SK-N-SH treated with all-trans-retinoic acid at 6 μM for 48 hours (cell line): ENCODE results near the gene HSBP1L1.

Experiments used
- ATAC-seq: fragments of 200-7000 bp; cut with Tn5 transposase; 3 replicates; pipeline ENCODE4 v1.9.1; 2020; ENCODE audit warnings: mild to moderate bottlenecking, moderate library complexity
- BACH2 ChIP-seq: fragments of 250-450 bp; sonication (Bioruptor Pico); IDR thresholded peaks from 2 replicates; pipeline ENCODE4 v1.9.0; 2021; ENCODE audit warnings: mild to moderate bottlenecking, borderline replicate concordance
- CREB5 ChIP-seq: fragments of 250-450 bp; sonication (Bioruptor Pico); IDR thresholded peaks from 2 replicates; pipeline ENCODE4 v1.5.1; 2020; ENCODE audit warnings: low read depth, mild to moderate bottlenecking, moderate library complexity
- CSDC2 ChIP-seq: fragments of 250-450 bp; sonication (Bioruptor Pico); IDR thresholded peaks from 2 replicates; pipeline ENCODE4 v1.5.0; 2020; ENCODE audit warnings: mild to moderate bottlenecking, moderate library complexity
- CSRNP3 ChIP-seq: fragments of 250-450 bp; sonication (Bioruptor Pico); IDR thresholded peaks from 2 replicates; pipeline ENCODE4 v1.5.1; 2021; ENCODE audit warnings: mild to moderate bottlenecking, moderate library complexity
- ESRRG ChIP-seq: fragments of 250-450 bp; sonication (Bioruptor Pico); IDR thresholded peaks from 2 replicates; pipeline ENCODE4 v1.6.1; 2021; ENCODE audit warnings: mild to moderate bottlenecking
- GLIS3 ChIP-seq: fragments of 250-450 bp; sonication (Bioruptor Pico); IDR thresholded peaks from 2 replicates; pipeline ENCODE4 v1.5.0; 2020; ENCODE audit warnings: mild to moderate bottlenecking, moderate library complexity
- ISL1 ChIP-seq: fragments of 250-450 bp; sonication (Bioruptor Pico); IDR thresholded peaks from 2 replicates; pipeline ENCODE4 v2.1.2; 2022; ENCODE audit warnings: mild to moderate bottlenecking, moderate library complexity
- PPARA ChIP-seq: fragments of 250-450 bp; sonication (Bioruptor Pico); IDR thresholded peaks from 2 replicates; pipeline ENCODE4 v1.5.0; 2020; ENCODE audit warnings: mild to moderate bottlenecking, borderline replicate concordance
- RARB ChIP-seq: fragments of 250-450 bp; sonication (Bioruptor Pico); IDR thresholded peaks from 2 replicates; pipeline ENCODE4 v1.8.0; 2021; ENCODE audit warnings: mild to moderate bottlenecking, moderate library complexity
- SNAI2 ChIP-seq: fragments of 250-450 bp; sonication (Bioruptor Pico); IDR thresholded peaks from 2 replicates; pipeline ENCODE4 v1.5.0; 2020; ENCODE audit warnings: mild to moderate bottlenecking, moderate library complexity
- TCF4 ChIP-seq: fragments of 250-450 bp; sonication (Bioruptor Pico); IDR thresholded peaks from 2 replicates; pipeline ENCODE4 v1.8.0; 2021; ENCODE audit warnings: mild to moderate bottlenecking, moderate library complexity, borderline replicate concordance
- TOX ChIP-seq: fragments of 250-450 bp; sonication (Bioruptor Pico); IDR thresholded peaks from 2 replicates; pipeline ENCODE4 v1.8.0; 2021; ENCODE audit warnings: mild to moderate bottlenecking, moderate library complexity, borderline replicate concordance
- TSHZ2 ChIP-seq: fragments of 250-450 bp; sonication (Bioruptor Pico); IDR thresholded peaks from 2 replicates; pipeline ENCODE4 v1.5.0; 2020; ENCODE audit warnings: mild to moderate bottlenecking, moderate library complexity
- ZC3H10 ChIP-seq: fragments of 250-450 bp; sonication (Bioruptor Pico); IDR thresholded peaks from 2 replicates; pipeline ENCODE4 v1.5.1; 2021; ENCODE audit warnings: mild to moderate bottlenecking, moderate library complexity
- ZFP3 ChIP-seq: fragments of 250-450 bp; sonication (Bioruptor Pico); IDR thresholded peaks from 2 replicates; pipeline ENCODE4 v1.5.0; 2020; ENCODE audit warnings: mild to moderate bottlenecking, moderate library complexity
- ZFP30 ChIP-seq: fragments of 450-650 bp; formaldehyde crosslinking; IDR thresholded peaks from 2 replicates; pipeline ENCODE4 v1.5.0; 2022; ENCODE audit warnings: mild to moderate bottlenecking, moderate library complexity
- ZNF565 ChIP-seq: fragments of 450-650 bp; formaldehyde crosslinking; conservative IDR thresholded peaks from 2 replicates; pipeline ENCODE4 v1.5.0; 2020; ENCODE audit warnings: low read depth, mild to moderate bottlenecking, moderate library complexity
- ZNF70 ChIP-seq: fragments of 450-650 bp; formaldehyde crosslinking; IDR thresholded peaks from 2 replicates; pipeline ENCODE4 v1.5.0; 2020; ENCODE audit warnings: mild to moderate bottlenecking, moderate library complexity

The HSBP1L1 gene

GRCh38 chr18:79927607-79928562, 36.6 kb upstream of the HSBP1L1 start:
- TF ChIP-seq CREB5 (CRISPR knock-in tag) (no peak), CSDC2 (no peak), ZFP3 (CRISPR knock-in tag) (no peak), SNAI2 (CRISPR knock-in tag) (no peak), TSHZ2 (CRISPR knock-in tag) (no peak), ESRRG (no peak), GLIS3 (CRISPR knock-in tag) (no peak), PPARA (CRISPR knock-in tag) (no peak), ZFP30 (CRISPR knock-in tag) (no peak), ZNF565 (CRISPR knock-in tag) (no peak), CSRNP3 (CRISPR knock-in tag) (no peak)
- ATAC-seq = no peak

- TF ChIP-seq ISL1 (CRISPR knock-in tag) (no peak), TCF4 (CRISPR knock-in tag) (no peak), GLIS3 (CRISPR knock-in tag) (no peak), ZNF70 (no peak), ZNF565 (CRISPR knock-in tag) (no peak), TOX (CRISPR knock-in tag) (no peak), SNAI2 (CRISPR knock-in tag) (no peak), ZFP30 (CRISPR knock-in tag) (no peak), ZC3H10 (no peak)
- TF ChIP-seq, all 23 proteins: peak for 0
- ATAC-seq = no peak
Observed at GRCh38 chr18:79928563-79928960, 35.9 kb upstream of the HSBP1L1 start.

GRCh38 chr18:79930020-79930642, 34.3 kb upstream of the HSBP1L1 start:
- ATAC-seq = no peak
- TF ChIP-seq CSRNP3 (CRISPR knock-in tag) = no peak
- TF ChIP-seq GLIS3 (CRISPR knock-in tag) = no peak
- no peak for TF ChIP-seq ISL1 (CRISPR knock-in tag)
- TF ChIP-seq CSDC2 = no peak
- TF ChIP-seq ZFP30 (CRISPR knock-in tag) = no peak
- no peak for TF ChIP-seq RARB (CRISPR knock-in tag)
- no peak for TF ChIP-seq ZNF70

GRCh38 chr18:79931475-79931874, 33.0 kb upstream of the HSBP1L1 start:
- ATAC-seq = no peak
- TF ChIP-seq ZNF70 (no peak), PPARA (CRISPR knock-in tag) (no peak), ESRRG (no peak), CSRNP3 (CRISPR knock-in tag) (no peak), ZFP3 (CRISPR knock-in tag) (no peak), BACH2 (no peak)
